Superior temporal gyrus (tissue), 1 donor: Measurements from ENCODE around the gene ZDHHC19.
"Not testable (repeated sequence)": the region's sequence is repeated elsewhere in the genome, so short reads cannot be mapped to it uniquely, and the experiment has no call there.

Source experiments
- DNase-seq: peaks from one replicate; pipeline ENCODE4 v3.0.0-alpha.2; 2016; ENCODE audit errors: extremely low spot score

ZDHHC19 gene

GRCh38 chr3:196178993-196179379 lies 32.2 kb downstream of the ZDHHC19 start:
- DNase-seq: no peak

DNA sequence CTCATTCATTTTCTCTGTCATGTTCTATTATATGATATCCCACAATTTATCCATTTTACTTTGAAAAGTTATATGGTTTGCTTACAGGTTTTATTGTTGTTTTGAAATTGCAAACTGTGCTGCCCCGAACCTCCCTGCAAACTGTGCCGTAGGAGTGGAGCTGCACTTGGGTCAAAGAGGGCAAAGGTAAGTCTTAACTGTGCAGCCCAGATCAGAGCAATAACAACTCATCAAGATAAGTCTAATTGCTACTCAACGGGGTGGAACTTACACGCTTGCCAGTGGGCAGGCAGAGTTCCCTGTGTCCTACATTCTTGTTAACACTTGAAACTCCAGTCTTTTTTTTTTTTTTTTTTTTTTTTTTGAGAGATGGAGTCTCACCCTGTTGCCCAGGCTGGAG lies 33.2 kb downstream of the ZDHHC19 start:
- no peak for DNase-seq

DNA sequence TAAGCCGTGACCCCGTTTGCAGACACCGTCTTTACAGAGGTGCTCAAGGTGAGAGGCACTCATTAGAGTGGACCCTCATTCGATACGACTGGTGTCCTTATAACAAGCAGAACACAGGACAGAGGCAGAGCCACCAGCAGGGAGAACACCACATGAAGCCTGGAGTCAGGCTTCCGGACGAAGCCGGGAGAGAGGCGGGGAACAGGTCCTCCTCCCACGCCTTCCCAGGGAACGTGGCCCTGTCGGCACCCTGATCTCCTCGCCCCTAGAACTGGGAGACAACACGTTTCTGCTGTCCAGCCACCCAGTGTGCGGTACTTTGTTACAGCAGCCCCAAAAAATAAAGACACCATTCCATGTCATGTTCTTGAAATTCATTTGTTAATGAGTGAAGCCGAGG lies 33.6 kb downstream of the ZDHHC19 start:
- no peak for DNase-seq

- DNase-seq: no peak
These were observed 35.5 kb downstream of the ZDHHC19 start for GRCh38 chr3:196175722-196176121.

- DNase-seq: no peak
These were observed 36.0 kb downstream of the ZDHHC19 start for GRCh38 chr3:196175116-196175625.

DNA sequence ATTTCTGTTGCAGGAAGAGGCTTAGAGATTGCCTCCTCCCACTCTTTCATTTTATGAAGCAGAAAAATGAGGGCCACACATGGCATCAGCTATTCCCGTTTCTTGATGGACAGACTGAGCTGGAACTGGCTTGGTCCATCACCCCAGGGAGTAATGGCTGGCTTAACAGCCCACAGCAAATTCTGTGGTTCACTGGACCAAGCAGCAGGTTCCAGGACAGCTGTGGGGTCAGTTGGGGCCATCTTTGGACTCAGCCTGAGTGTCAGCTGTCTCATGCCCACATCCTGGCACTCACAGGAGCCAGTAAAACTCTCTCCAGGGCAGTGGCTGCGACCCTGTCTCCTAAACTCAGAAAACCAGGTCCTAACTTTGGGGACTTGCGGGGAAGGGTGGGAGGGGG lies 36.5 kb downstream of the ZDHHC19 start:
- no peak for DNase-seq

DNA sequence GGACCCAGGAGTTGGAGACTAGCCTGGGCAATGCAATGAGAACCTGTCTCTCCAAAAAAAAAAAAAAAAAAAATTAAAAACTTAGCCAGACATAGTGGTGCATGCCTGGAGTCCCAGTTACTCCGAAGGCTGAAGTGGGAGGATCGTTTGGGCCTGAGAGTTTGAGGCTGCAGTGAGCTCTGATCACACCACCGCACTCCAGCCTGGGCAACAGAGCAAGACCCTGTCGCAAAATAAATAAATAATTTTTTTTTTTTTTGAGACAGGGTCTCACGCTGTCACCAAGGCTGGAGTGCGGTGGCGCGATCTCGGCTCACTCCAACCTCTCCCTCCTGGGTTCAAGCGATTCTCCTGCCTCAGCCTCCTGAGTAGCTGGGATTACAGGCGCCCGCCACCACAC lies 40.9 kb downstream of the ZDHHC19 start:
- DNase-seq: not testable (repeated sequence)

GRCh38 chr3:196169836-196170240 lies 41.4 kb downstream of the ZDHHC19 start:
- no peak for DNase-seq

- DNase-seq: no peak
These were observed 42.3 kb downstream of the ZDHHC19 start for GRCh38 chr3:196168808-196169391.

- no peak for DNase-seq
These were observed 44.5 kb downstream of the ZDHHC19 start for GRCh38 chr3:196166741-196167140.

DNA sequence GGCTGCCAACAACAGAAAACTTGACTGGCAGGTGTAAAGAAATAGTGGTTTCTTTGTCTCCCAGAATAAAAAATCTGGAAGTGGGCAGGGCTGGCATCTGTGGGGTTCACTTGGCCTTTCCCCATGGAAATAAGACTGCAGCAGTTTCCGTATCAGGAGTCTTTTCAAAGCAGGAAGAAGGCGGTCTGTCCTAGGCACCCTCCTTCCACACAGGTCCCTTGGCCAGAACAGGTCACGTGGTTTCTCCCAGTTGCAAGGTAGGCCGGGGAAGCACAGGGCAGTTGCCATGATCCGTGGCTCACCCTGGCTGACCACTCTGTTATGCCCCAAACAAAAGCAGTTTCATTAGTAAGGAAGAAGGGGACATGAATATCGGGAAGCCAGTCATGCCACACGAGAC lies 45.4 kb downstream of the ZDHHC19 start:
- no peak for DNase-seq

DNA sequence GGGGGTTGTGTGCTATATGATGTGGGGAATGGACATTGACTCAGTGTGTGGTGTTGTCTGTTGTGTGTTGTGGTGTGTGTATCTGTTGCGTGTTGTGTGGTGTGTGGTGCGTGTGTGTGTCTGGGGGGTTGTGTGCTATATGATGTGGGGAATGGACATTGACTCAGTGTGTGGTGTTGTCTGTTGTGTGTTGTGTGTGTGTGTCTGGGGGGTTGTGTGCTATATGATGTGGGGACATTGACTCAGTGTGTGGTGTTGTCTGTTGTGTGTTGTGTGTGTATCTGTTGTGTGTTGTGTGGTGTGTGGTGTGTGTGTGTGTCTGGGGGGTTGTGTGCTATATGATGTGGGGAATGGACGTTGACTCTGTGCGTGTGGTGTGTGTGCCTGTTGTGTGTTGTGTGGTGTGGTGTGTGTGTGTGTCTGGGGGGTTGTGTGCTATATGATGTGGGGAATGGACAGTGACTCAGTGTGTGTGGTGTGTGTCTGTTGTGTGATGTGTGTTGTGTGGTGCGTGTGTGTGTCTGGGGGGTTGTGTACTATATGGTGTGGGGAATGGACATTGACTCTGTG lies 46.1 kb downstream of the ZDHHC19 start:
- DNase-seq: not testable (repeated sequence)

- DNase-seq: no peak
These were observed 46.6 kb downstream of the ZDHHC19 start for GRCh38 chr3:196164576-196164975.

- DNase-seq: no peak
These were observed 47.3 kb downstream of the ZDHHC19 start for GRCh38 chr3:196163666-196164493.

DNA sequence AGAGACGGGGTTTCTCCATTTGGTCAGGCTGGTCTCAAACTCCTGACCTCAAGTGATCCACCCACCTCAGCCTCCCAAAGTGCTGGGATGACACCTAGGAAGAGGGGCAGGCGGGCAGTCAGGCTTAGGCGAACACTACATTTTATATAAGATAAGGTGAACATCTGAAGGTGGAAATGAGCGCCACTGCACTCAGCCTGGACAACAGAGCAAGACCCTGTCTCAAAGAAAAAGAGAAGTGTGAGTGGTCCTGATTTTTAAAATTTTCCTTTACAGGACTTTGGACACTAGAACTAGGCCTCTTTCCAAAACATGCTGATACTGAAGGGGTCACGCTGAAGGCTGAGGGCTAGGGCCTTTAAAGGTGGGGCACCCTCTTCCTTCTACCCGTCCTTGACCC lies 48.0 kb downstream of the ZDHHC19 start:
- DNase-seq: no peak

- DNase-seq: no peak
These were observed 48.5 kb downstream of the ZDHHC19 start for GRCh38 chr3:196162679-196163078.

- DNase-seq: no peak
These were observed 51.0 kb downstream of the ZDHHC19 start for GRCh38 chr3:196159952-196160804.

- DNase-seq: no peak
These were observed 51.7 kb downstream of the ZDHHC19 start for GRCh38 chr3:196159526-196159925.

GRCh38 chr3:196156160-196156559 lies 55.0 kb downstream of the ZDHHC19 start:
- DNase-seq: no peak

GRCh38 chr3:196150481-196150880 lies 60.7 kb downstream of the ZDHHC19 start:
- DNase-seq: no peak

- no peak for DNase-seq
These were observed 61.3 kb downstream of the ZDHHC19 start for GRCh38 chr3:196149831-196150301.

DNA sequence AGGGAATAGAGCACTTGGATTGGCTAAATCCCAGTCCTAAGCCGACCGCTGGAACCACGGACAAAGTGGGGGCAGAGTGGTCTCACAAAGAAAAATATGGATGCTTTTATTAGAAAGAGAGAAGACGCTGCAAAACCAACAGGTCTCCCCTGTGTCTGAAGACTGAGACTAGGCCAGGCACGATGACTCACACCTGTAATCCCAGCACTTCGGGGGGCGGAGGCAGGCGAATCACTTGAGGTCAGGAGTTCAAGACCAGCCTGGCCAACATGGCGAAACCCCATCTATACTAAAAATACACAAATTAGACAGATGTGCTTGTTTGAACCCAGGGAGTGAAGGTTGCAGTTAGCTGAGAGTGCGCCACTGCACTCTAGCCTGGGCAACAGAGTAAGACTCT lies 61.8 kb downstream of the ZDHHC19 start:
- no peak for DNase-seq
